SHP77 treated with DMSO at 0.1 percent for 48 hours (cell line): ENCODE results near the gene ZDHHC14.
"Not testable (repeated sequence)": the region's sequence is repeated elsewhere in the genome, so short reads cannot be mapped to it uniquely, and the experiment has no call there.

Experiments used
- DNase-seq: peaks from one replicate; lab custom pipeline; 2025; lab: John Stamatoyannopoulos, UW

Gene ZDHHC14

GRCh38 chr6:157690441-157691210, 309.6 kb downstream of the ZDHHC14 start:
- no peak for DNase-seq

- DNase-seq = not testable (repeated sequence)
These were observed 310.6 kb downstream of the ZDHHC14 start for GRCh38 chr6:157691621-157692020.

- no peak for DNase-seq
These were observed 312.9 kb downstream of the ZDHHC14 start for GRCh38 chr6:157693867-157694266.

- no peak for DNase-seq
These were observed 314.5 kb downstream of the ZDHHC14 start for GRCh38 chr6:157695301-157696040.

GRCh38 chr6:157699777-157700636, 319.0 kb downstream of the ZDHHC14 start:
- no peak for DNase-seq

GRCh38 chr6:157706351-157706750, 325.4 kb downstream of the ZDHHC14 start:
- DNase-seq = not testable (repeated sequence)

GRCh38 chr6:157706883-157707282, 325.9 kb downstream of the ZDHHC14 start:
- DNase-seq = no peak

- DNase-seq = no peak
These were observed 326.6 kb downstream of the ZDHHC14 start for GRCh38 chr6:157707576-157707975.

- no peak for DNase-seq
These were observed 327.2 kb downstream of the ZDHHC14 start for GRCh38 chr6:157708239-157708638.

- DNase-seq = no peak
These were observed 327.9 kb downstream of the ZDHHC14 start for GRCh38 chr6:157708933-157709332.

- no peak for DNase-seq
These were observed 328.6 kb downstream of the ZDHHC14 start for GRCh38 chr6:157709555-157709954.

- DNase-seq = no peak
These were observed 329.6 kb downstream of the ZDHHC14 start for GRCh38 chr6:157710604-157711003.

GRCh38 chr6:157711060-157711459, 330.1 kb downstream of the ZDHHC14 start:
- no peak for DNase-seq

GRCh38 chr6:157712585-157713295, 331.8 kb downstream of the ZDHHC14 start:
- no peak for DNase-seq

GRCh38 chr6:157713451-157714152, 332.6 kb downstream of the ZDHHC14 start:
- no peak for DNase-seq

- DNase-seq = no peak
These were observed 333.1 kb downstream of the ZDHHC14 start for GRCh38 chr6:157714153-157714490.

- DNase-seq = no peak
These were observed 334.8 kb downstream of the ZDHHC14 start for GRCh38 chr6:157715728-157716164.

- no peak for DNase-seq
These were observed 335.4 kb downstream of the ZDHHC14 start for GRCh38 chr6:157716251-157716995.

GRCh38 chr6:157717340-157717748, 336.4 kb downstream of the ZDHHC14 start:
- no peak for DNase-seq

GRCh38 chr6:157718503-157719187, 337.7 kb downstream of the ZDHHC14 start:
- no peak for DNase-seq
